Mammary epithelial cell (primary cell): ENCODE data around the gene ALOX5AP.

Experiments used
- EZH2 ChIP-seq: IDR thresholded peaks from 2 replicates; pipeline ENCODE4 v1.6.1; 2012; ENCODE audit warnings: low read length, inconsistent platforms, borderline replicate concordance
- TF ChIP-seq, protein P1 (sequence below), 2 donors: IDR thresholded peaks in 1 of 2; conservative IDR thresholded peaks in 1 of 2; 2 replicates each; pipeline ENCODE4 v1.5.1; 2011 to 2012; ENCODE audit warnings: inconsistent platforms in 2 of 2, low read length in 2 of 2, mild to moderate bottlenecking in 2 of 2, control low read depth in 1 of 2, low read depth in 1 of 2; ENCODE audit not compliant: insufficient read depth in 1 of 2; ENCODE audit errors: extremely low read depth in 1 of 2

DNA sequence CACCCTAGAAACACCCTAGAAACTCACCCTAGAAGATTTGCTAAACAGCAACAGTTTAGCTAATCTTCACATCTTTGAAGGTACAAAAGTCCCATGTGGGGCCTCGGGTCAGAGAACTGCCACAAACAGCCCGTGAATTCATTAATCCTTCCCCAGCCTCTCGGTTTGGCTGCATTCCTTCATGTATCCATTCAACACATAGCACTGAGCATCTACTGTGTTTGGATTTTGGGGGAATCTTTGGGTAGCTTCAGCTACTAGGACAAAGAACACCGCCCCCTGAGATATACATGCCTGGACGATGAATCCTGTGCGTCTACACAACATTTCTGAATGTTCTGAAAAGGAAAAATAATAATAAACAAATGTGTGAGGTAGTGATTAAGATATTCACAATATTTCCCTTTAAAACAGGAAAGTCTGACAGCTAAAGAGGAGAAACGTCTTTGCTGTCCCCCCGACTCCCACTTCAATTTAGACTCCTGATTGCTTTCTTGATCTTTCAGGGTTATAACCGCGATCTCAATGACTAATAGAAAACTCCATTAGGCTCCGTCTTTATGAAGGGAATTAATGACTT lies 63.5 kb downstream of the ALOX5AP start:
- TF ChIP-seq, protein P1, sequence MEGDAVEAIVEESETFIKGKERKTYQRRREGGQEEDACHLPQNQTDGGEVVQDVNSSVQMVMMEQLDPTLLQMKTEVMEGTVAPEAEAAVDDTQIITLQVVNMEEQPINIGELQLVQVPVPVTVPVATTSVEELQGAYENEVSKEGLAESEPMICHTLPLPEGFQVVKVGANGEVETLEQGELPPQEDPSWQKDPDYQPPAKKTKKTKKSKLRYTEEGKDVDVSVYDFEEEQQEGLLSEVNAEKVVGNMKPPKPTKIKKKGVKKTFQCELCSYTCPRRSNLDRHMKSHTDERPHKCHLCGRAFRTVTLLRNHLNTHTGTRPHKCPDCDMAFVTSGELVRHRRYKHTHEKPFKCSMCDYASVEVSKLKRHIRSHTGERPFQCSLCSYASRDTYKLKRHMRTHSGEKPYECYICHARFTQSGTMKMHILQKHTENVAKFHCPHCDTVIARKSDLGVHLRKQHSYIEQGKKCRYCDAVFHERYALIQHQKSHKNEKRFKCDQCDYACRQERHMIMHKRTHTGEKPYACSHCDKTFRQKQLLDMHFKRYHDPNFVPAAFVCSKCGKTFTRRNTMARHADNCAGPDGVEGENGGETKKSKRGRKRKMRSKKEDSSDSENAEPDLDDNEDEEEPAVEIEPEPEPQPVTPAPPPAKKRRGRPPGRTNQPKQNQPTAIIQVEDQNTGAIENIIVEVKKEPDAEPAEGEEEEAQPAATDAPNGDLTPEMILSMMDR (conservative IDR thresholded peaks at IDR 0.05 in 1 of 2, IDR thresholded peaks at IDR 0.05 in 1 of 2; ENCODE audit: extremely low read depth in 1 of 2, insufficient read depth in 1 of 2, low read depth in 1 of 2, low read length in 2 of 2), result no peak
- TF ChIP-seq EZH2, result no peak
